NCI-H2107 treated with DMSO at 0.1 percent for 48 hours (cell line): ENCODE measurements around the gene PNMA8B.

Experiments used
- DNase-seq: peaks from one replicate; lab custom pipeline; 2025; ENCODE audit not compliant: unreplicated experiment; lab: John Stamatoyannopoulos, UW

The PNMA8B gene

DNA sequence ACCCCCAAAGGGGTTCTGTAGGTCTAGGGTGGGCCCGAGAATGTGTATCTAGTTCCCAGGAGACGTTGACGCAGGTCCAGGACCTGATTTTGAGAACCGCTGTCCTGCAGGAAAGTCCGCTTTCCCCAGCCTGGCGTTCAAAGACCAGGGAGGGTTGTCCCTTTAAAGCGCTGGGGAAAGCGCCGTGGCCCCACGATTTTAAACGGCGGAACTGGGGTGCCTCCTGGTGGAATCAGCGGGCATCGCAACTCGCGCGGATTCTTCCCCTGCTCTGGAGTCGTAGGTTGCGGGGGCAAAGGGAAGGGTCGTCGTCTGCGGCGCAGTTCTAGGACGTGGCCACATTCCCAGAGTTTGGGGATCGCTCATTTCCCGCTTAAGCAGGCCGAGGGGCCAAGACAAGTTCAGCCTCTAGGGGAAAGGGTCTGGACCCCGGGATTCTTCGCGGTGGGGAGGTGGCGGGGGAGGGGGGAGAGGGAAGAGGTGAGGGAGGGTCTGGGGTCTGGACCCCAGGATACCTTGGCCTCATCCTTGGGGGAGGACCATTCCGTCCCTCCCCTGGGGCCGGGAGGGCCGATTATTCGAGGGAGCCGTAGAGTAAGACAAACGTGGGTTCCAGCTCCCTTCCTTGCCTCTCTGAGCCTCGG lies 7.7 kb downstream of the PNMA8B start:
- peak; percentile 33 for DNase-seq

DNA sequence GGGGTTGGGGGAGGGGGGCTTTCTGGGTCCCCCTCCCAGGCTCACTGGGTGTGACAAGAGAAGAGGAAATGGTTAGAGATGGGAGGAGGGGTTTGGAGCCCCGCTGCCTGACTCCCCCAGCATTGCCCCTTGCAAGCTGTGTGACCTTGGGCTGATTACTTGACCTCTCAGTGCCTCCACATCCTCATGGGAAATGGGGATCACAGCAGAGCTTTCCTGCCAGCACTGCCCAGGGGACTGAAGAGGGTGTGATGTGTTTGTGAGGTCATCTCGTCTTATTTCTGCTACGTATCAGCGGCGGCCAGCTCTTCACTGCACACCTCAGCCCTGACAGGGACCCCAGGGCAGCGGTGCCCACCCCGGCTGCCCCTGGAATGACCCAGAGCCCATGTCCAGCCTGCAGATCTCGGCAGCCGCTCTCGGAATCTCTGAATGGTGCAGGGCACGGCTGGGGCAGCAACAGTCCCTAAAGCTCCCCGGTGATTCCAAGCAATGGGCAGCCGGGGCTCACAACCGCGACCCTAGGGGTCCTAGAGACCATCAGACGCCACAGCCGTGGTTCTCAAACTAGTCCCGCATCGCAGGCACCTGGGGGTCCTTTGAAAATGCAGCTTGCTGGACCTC lies 8.4 kb downstream of the PNMA8B start:
- DNase-seq: no peak

DNA sequence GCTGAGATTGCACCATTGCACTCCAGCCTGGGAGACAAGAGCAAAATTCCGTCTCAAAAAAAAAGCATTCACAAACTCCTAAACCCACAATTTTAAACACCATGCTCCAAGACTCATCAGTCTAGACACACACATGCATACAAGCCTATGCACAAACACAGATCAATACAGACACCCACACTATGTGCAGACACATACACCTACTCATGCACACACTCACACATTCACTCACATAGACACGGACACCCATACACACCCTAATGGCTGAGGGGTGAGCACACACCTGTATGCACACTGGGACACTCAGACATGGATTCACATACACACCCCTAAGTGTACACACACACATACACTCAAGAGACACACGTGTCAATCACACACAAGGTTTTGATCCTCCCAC lies 9.3 kb downstream of the PNMA8B start:
- DNase-seq: no peak

DNA sequence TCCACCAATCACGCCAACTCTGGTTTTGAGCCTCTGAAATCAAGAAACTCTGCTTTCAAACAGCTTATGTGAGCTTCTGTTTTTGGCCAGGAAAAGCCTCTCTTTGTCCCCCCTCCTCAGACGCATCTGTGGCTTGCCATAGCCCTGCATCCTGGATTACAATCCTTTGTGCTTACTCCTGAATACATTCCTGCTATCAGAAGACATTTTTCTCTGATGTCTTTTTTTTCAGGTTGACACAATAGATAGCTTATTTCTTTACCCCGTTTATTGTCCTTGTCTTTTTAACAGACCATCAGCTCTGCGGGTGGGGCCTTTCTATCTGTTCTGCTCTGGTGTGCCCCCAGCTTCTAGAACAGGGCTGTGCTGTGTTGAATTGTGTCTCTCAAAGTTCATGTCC lies 11.0 kb downstream of the PNMA8B start:
- DNase-seq: no peak

DNA sequence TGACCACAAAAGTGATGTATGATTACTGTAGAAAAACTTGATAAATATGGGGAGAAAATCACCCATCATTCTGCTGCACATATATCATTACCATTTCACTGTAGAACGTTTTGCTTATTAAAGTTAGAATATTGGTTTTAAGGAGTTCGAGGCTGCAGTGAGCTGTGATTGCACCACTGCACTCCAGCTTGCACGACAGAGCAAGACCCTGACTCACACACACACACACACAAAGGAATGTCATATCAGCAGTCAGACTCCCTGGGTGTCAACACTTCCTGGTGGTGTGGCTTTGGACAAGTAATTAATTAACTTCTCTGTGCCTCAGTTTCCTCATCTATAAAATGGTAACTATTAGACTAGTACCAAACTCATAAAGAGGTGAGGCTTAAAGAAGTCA lies 13.0 kb downstream of the PNMA8B start:
- DNase-seq: no peak

DNA sequence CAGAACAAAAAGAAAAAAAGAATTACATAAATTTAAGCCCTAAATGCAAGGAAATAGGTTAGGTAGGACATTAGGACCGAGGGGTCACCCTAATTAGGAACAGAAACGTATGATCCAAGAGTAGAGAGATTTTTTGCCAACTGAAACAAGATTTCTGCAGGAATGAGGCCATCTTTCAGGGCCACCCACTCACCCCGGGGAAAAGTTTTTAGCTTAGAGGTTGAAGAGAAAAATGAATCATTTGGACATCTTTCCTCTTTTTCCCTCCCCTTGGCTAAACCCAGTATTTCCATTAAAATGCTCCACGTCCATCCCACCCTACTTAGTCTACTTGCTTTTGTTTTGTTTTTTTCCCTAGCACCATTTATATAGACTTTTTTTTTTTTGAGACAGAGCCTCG lies 13.7 kb downstream of the PNMA8B start:
- DNase-seq: no peak

DNA sequence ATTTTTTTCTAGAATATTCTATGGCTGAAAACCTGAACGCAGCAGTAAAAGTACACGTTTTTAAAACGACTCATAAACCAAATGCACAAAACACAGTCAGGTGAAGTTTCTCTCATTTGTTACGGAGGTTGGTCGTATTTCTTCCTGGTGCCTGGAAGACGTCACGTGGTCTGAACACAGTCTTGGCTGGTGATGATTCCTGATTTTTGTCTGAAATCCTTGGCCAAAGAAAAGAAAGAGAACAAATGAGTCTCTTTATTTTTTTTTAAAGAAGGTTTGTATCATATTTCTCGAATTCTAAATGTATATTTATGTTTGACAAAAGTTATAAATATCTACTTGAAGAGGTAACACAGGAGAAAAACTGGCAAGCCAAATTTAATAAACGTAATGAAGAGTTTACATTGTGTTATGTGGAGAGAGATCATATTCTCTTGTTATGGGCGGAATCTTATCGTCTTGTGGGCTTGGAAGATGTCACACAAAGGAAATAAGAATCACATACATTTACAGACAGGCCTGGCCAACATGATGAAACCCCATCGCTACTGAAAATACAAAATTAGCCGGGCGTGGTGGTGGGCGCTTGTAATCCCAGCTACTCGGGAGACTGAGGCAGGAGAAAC lies 14.3 kb downstream of the PNMA8B start:
- no peak for DNase-seq

DNA sequence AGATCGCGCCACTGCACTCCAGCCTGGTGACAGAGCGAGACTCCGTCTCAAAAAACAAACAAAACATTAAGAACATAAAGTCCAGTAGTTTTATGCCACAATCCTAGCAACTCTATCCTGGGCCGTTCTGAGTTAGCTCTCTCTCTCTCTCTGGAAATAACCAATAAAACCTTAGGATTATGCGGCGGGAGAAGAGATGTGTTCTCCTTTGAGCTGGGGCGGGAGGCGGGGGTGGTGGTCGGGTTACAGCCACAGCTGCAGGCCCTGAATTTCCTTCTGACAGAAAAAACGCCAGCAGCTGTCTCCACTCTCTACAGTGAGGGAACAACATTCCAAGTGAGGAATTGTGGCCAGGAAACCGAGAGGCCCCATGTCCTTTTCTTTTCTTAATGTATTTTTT lies 15.3 kb downstream of the PNMA8B start:
- DNase-seq: peak; percentile 26

DNA sequence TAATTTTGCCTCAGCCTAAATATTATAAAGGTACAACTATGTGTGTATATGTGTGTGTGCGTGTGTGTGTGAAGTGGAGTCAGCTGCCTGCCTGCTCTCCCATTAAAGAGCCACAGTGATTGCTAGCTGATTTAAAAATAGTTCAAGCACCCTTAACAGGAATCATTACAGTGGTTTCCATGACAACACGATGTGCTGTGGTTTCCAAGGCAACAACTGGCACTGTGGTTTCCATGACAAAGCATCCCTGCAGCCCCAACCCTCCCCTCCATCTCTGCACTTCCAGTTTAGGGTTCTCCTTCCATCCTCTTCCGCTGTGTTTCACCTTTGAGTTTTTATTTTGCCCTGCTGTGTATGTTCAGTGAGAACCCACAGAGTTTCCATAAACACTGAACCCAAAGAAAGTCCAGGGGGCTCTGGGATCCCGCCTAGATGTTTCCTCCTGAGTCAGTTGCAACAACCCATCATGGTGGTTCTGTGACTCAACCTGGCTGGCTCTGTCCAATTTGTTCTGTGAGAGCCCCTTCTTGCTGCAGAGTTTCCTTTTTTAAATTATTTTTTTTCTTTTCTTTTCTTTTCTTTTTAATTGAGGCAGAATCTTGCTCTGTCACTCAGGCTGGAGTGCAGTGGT lies 17.2 kb downstream of the PNMA8B start:
- peak; percentile 5 for DNase-seq

DNA sequence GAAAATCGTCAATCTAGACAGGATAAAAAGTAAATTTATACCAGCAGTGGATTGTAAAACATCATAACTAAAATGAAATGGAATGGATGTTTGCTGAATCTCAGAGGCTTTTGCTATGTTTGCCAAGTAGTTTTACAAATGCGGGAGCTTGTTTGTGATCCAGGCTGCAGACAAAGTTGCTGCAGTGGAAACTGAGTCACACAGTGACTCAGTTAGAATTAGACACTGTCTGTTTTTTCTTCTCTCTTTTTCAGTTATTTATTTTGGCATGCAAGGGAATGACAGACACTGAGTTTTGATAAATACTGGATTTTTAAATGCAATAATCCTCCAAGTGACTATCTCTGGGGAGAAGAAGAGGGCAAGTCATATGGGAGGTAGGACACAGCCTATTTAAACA lies 19.7 kb downstream of the PNMA8B start:
- DNase-seq: no peak

DNA sequence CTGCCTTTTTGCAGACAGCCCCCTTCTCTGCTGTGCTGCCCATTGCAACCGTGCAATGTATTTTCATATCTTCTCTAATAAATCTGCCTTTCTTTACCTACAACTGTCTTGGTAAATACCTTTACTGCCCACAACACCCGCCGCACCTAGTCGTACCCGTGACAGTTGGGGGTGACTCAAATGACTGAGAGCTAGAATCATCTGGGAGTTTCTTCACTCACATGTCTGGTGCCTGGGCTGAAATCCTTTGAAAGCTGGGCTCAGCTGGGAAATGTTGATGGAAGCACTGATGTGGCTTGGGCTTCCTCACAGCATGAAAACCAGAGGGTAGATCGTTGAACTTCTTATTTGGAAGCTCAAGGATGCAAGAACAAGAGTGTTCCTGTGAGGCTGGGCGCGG lies 21.5 kb downstream of the PNMA8B start:
- DNase-seq: no peak

DNA sequence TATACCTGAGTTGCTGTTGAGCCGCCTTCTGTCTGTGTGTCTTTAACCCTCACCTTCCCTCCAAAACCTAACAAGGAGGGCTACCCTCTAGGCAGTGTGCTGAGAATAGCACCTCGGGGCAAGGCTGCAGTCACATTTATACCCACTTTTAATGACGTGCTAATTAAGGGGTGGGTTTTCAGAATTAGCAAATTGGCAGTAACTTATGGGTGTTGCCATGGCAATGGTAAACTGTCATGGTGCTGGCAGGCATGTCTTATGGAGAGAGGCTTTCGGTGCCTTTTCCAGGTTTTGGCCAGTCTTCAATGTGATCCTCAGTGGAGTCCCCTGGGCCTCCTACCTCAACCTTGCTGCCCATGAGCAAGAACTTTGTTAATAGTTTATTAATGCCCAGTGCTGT lies 23.1 kb downstream of the PNMA8B start:
- DNase-seq: no peak

DNA sequence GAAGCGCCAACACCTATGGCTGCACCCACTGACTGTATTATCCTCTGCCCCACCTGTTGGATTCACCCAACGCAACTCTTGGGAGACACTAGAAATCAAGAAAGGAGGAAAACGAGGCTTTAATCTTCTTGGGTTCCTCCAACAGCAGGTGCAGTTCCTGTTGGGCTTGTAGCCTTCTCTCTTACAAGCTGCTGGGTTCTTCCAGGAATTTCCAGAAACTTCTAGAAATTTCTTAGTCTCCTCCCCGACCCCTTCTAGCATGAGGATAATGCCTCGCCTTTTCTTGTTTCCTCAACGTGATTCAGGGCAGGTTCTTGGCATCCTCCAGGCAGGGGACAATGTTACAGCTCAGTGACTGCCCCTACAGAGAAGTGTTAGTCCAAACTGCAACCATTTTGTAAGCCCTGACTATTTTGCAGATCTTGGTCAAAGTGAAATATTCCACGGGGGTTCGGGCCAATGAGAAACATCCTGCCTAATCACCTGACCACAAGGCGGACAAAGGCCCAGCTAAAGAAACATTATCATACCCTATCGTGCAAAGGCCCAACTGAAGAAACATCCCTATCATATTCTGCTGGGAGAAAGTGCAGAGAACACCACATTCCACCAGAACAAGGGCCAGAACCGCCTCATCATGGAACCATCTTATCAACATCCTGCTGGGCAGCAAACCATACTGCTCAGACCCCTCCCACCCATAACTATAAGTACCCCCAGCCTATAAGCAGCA lies 23.7 kb downstream of the PNMA8B start:
- no peak for DNase-seq

DNA sequence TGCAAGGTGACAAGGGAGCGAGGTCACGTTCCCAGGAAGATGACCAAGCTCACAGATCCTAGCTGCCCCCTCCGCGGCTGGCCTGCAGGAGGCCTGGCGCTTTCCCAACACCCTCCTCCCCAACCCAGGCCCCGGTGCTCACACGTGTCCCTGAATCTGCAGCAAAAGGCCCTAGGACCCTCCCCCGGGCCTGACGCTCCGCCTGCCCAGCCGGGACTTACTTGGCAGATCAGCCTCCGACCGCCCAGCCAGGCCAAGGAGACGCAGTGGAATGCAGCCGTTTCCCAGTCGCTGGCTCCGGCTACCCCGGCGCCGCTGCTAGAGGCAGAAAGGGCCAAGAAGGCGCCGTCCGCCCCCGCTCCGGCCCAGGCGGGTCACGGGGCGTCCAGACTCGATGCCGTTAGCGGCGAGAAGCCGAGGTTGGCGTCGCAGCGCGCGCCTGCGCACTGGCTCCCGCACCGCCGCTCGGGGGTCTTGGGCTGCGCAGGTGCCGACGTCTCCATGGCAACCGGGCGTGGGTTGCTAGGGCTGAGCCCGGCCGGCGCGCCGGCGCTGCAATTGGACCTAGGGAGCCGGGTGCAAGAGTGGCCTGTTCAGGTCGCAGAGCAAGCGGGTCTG lies 24.4 kb downstream of the PNMA8B start, which contains the start of gene PNMA8A:
Gene PNMA8A (minus strand): TSS at position 448 of the 618 bp plus-strand sequence. CDS start 528 bp downstream, outside the sequence.
- DNase-seq: peak; percentile 14

DNA sequence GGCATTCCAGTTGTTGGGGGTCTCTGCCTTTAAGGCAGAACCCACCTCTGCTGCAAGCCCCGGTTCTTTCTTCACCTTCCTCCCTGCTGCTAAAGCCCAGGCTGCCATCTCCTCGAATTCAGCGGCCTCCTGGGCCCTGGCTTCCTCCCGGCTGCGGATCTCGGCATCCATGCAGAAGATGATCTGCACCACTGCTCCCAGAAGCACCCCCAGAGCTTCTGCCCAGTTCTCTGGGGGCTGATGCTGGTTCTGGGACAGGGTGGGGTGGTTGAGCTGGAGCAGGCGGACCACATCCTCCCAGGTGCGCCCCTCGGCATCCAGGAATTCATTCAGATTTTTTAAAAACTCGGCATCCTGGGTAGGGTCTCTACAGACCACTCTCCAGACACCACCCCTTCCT lies 25.3 kb downstream of the PNMA8B start:
- DNase-seq: no peak

DNA sequence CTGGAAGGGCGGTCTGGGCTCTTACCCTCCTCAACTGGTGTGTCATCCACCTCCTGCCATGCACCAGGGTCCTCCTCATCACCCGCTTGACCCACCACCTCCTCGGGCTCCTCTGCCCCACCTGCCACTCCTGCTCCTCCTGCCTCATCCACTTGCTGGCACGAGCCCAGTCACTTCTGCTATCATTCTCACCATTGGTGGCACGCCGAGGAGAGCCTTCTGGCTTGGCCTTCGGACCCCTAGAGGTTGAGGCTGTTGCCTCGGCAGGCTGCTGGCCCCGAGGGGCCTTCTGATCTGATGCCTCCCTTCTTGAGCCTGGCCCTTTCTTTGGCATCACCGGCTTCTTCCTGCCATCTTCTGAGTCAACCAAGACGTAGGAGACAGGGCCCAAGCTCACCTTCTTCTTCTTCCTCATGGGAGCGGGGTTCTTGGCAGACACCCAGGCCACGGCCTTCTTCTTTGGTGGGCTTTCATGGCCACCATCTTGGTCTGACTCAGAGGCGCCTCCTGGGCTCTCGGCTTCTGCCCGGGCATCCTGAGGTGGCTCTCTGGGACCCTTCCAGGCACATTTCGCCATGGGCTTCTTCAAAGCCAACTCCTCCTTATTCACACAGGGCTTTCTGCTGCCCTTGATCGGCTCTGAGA lies 26.0 kb downstream of the PNMA8B start:
- DNase-seq: no peak

DNA sequence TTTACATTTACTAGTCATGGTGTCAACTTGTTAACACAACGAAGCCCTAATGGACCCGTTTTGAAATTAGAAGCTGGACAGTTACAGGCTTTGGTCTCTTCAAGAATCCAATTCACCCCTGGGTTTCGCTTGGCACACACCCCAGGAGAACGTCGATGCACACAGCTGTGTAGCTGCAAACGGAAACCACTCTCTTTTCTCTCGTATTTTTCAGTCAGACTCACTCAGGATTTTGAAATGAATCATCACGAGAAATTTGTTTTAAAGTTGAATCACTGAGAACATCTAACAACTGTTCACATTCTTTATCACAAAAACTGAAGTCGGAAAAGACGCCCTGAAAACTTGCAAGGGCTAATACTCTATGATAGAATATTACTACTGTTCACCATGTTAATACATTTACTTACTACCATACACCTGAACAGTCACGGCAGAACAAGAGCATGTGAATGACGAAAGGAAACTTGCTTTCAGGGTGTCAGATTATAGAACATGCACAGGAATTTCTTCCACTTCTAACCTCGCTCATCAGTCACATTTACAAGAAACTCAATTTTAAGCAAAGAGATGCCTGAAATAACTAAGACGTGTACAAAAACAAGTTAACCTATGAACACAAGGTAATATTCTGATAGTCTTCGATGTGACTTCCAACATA lies 29.0 kb downstream of the PNMA8B start:
- no peak for DNase-seq

DNA sequence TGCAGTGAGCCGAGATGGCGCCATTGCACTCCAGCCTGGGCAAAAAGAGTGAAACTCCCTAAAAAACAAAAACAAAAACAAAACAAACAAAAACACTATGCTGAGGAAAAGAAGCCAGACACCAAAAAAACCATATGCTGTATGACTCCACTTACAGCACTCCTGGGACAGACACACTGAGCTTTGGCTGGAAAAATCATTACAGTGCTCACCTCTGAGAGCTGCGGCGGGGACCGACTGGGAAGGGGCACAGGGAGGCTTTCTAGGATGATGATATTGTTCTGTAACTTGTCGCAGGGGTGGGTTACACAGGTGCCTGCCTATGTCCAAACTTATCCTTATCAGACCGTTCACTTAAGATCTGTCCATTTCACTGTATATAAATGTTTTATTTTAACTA lies 32.2 kb downstream of the PNMA8B start:
- no peak for DNase-seq

DNA sequence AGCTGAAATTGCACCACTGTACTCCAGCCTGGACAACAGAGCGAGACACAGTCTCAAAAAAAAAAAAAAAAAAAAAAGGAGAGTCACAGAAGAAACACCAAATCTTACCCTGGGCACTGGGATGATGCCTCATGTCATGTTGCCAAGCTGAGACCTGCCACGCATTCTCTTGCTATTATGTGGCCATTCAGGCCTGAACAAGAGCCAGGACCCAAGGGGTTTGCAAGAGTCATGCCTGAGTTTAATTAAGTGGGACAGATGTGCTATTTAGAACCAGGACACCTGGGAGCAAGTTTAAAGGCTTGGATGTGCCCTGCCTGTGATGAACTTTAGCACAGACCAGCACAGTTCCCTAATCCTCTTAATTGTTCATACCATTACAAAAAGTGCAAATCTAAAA lies 34.1 kb downstream of the PNMA8B start:
- DNase-seq: no peak

DNA sequence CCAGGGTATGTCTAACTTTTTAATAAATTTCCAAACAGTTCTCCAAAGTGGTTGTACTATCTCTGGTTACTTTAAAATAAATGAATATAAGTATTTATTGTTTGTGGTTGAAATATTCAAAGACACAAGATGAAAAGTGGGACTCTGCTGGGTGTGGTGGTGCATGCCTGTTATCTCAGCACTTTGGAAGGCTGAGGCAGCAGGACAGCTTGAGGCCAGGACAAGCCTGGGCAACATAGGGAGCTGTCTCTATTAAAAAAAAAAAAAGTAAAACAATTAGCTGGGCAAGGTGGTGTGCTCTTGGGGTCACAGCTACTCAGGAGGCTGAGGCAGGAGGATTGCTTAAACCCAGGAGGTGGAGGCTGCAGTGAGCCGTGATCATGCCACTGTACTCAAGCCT lies 34.7 kb downstream of the PNMA8B start:
- no peak for DNase-seq
